Upper lobe of left lung (tissue), 4 donors: ENCODE results near the gene STX16.

Experiments
- POLR2A ChIP-seq, 4 donors: fragments of 450-650 bp; IDR thresholded peaks; one replicate each; pipeline ENCODE4 v1.5.1; 2016 to 2017; ENCODE audit warnings: antibody characterized with exemption in 4 of 4, mild to moderate bottlenecking in 2 of 4
- POLR2AphosphoS5 ChIP-seq, 2 donors: sonication (generic); formaldehyde crosslinking; IDR thresholded peaks; one replicate each; pipeline ENCODE4 v1.5.1; 2017; ENCODE audit warnings: antibody characterized with exemption in 2 of 2

DNA sequence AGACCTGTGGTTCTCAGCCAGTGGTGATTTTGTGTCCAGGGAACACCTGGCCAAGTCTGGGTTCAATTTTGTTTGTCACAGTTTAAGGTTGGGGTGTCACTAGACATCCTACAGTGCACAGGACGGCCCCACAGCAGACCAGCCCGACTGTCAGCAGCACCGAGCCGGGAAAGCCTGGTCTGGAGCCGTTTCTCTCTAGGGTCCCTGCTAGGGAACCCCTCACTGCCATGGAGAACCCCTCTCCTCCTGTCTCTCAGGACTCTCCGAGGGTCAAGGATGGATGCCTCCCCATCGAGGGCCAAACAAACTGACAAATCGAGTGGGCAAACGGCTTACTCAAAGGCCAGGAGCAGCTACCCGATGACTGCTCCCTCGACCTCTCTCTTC, 15.8 kb upstream of the STX16 start:
- TF ChIP-seq POLR2A (IDR thresholded peaks at IDR 0.05) (no peak), POLR2AphosphoS5 (IDR thresholded peaks at IDR 0.05) (no peak)
